HUDEP-2 (cell line): Measurements from ENCODE around the gene RAD1.

Experiments
- DNase-seq, 76 experiments: peaks; one replicate each; lab custom pipeline; 2025; ENCODE audit not compliant: unreplicated experiment in 76 of 76; lab: John Stamatoyannopoulos, UW

RAD1 gene

DNA sequence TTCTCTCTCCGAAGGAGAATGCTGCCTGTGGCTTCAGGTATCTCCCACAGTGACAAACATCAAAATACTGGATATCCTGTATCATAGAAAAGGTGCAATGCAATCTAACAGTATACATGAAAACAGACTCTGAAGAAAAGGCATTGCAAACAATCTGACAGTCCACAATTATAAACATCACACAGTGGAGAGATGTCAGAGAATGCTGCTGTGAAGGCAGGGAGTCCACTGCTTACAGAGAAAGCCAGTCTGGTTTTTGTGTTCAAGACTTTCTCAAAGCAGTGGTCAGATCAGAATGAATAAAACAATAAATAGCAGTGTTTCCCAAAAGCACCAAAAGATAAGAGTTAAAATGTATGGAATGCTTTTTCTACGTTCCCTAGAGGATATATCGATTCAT is 47.6 kb downstream of the RAD1 start:
- no peak for DNase-seq

DNA sequence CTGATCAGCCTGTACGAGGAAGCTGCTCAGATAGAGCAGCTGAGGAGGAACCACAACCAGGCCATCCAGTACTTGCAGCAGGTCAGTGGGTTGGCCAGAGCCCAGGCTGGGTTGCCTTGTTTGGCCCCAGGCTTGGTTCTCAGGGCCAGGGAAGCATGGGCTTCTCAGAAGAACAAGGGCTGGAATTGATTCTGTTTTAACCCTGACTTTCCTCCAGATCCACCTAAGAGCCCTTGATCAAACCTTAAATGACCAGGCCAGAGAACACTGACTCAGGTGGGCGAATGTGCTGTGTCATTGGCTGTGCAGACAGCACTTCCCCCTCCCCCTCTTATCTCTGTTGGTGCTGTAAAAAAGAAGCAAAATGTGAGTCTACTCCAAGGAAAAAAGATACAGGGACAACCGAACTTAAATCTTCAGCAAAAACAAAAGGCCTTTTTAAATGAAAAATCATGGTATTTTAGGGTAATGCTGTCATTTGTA is 48.3 kb downstream of the RAD1 start:
- DNase-seq = peak in 8 of 76 experiments; percentile 1 to 28 (median 8)

DNA sequence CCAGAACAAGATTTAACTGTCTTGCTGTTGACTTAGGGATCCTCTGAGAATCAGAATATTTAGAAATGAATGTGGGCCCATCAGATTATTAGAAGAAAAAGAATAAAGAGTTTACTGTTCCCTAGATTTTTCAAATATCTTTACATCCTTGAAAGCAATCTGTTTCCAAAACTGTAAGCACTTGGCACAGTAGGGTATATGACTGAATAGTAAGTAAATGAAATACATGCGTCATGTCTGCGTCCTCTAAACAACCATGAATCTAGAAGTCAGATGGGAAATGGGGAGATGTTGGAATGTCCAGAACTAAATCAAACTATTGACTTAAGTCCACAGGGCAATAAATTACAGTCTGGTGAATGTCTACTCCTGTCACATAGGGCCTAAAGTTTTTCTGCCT is 50.2 kb downstream of the RAD1 start:
- no peak for DNase-seq

DNA sequence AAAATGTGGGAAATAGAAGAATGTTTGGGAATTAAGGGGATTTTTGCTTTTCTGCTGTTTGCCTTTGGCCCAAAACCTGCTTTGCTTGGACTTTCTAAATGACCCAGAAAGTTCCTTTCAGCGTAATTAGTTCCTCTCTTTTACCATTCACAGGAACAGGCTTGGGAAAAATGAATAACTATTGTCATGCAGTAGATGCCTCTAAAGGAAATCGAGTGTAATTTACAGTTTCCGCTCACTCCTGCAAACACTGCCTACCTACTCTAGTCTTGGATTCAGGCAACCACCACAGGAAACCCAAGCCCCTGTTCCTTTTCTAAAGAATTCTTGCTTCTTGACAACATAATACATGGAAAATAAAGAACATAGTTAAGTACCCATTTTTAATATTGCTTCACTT is 51.4 kb downstream of the RAD1 start:
- no peak for DNase-seq

DNA sequence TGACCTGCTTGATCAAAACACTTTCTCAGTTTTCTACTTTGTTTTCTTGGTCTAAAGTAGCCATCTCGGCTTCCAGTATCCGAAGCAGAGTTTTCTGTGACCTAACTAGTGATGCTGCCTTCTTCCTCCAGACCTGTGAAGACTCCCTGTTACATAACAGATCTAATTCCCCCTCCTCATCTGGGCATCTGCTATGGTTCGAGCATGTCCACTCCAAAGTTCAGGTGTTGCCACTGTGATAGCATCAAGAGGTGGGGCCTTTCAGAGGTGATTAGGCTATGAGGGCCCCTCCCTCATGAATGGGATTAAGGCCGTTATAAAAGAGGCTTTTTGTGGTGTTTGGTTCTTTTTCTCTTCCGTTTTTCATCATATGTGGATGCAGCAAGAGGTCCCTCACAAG is 56.1 kb downstream of the RAD1 start:
- no peak for DNase-seq

DNA sequence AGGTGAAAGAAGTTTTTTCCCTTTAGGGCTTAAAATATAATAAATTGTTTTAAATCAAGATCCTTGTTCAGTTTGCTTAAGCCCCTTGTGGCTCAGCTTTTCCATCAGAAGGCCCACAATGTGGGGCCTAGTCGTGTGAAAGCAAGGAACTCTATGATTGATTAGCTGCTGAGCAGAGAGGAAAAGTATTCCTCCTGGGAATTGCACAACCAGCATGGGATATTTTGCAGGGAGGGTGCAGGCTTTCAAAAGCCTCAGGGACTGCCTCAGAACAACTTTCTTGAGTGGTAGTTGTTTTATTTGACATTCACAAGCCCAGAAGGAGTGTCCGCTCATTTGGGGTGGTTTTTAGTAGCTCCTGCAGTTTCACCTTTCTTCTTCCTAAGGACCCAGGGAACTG is 56.5 kb downstream of the RAD1 start:
- DNase-seq = no peak

DNA sequence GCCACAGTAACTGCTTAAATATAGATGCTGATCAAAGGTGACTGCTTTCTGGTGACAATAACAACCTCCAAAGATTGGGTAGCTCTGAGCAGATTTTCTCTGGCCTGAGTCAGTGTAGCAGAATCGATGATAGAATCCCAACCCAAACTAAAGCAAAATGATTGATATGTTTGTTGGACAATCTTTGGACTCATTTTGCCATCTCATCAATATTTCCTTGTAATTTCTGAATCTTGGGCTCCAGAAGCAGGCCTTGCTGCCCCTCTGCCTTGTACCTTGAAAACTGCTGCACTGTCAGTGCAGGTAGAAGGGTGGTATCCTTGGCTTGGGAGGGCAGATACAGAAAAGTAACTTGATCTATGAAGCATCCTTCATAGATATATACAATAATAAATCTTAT is 57.4 kb downstream of the RAD1 start:
- DNase-seq = no peak

DNA sequence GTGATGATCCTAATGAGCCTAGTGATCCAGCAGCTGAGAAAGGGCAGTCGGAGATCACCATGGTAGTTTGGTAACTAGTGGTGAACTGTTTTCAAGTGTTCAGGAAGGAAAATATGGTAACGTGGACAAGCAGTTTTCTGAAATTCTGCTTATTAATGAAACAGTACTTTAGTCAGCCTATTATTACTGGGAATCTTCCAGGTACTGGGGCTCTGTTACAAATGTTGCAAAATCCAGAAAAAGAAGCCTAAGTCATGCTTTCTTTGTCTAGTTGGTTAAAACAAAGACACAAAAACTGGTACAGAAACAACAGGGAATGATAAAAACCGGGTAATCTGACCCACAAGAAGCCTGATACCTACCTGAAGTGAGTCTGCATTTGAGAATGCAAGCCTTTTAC is 58.1 kb downstream of the RAD1 start:
- no peak for DNase-seq
